GM03348 (cell line): ENCODE measurements around the gene LRP1.
"Not testable (repeated sequence)": the region's sequence is repeated elsewhere in the genome, so short reads cannot be mapped to it uniquely, and the experiment has no call there.

Experiments
- DNase-seq: peaks from one replicate; pipeline ENCODE4 v3.0.0; 2012; ENCODE audit warnings: low spot score

LRP1 gene

GRCh38 chr12:57112492-57113294 lies 15.6 kb upstream of the LRP1 start:
- no peak for DNase-seq

GRCh38 chr12:57116580-57117281 lies 11.6 kb upstream of the LRP1 start:
- DNase-seq, result no peak

- DNase-seq, result no peak
Observed at GRCh38 chr12:57118711-57119271, 9.5 kb upstream of the LRP1 start.

- no peak for DNase-seq
Observed at GRCh38 chr12:57119294-57120085, 8.8 kb upstream of the LRP1 start.

GRCh38 chr12:57120718-57121117 lies 7.6 kb upstream of the LRP1 start:
- not testable (repeated sequence) for DNase-seq

GRCh38 chr12:57123813-57124212 lies 4.5 kb upstream of the LRP1 start:
- no peak for DNase-seq

- peak; percentile 77 for DNase-seq
Observed at GRCh38 chr12:57124261-57124877, 3.9 kb upstream of the LRP1 start.

GRCh38 chr12:57126061-57126460 lies 2.2 kb upstream of the LRP1 start:
- no peak for DNase-seq

GRCh38 chr12:57126561-57126960 lies 1.7 kb upstream of the LRP1 start:
- no peak for DNase-seq

- peak; percentile 47 for DNase-seq
Observed at GRCh38 chr12:57127101-57127725, 1.1 kb upstream of the LRP1 start.

GRCh38 chr12:57128519-57129247 lies 400 bp downstream of the LRP1 start:
- DNase-seq, result no peak

- peak; percentile 54 for DNase-seq
Observed at GRCh38 chr12:57129321-57129842, 1.1 kb downstream of the LRP1 start.

- peak; percentile 66 for DNase-seq
Observed at GRCh38 chr12:57129889-57130288, 1.6 kb downstream of the LRP1 start.

GRCh38 chr12:57130941-57131340 lies 2.7 kb downstream of the LRP1 start:
- DNase-seq, result no peak

GRCh38 chr12:57131896-57132744 lies 3.8 kb downstream of the LRP1 start:
- no peak for DNase-seq

- peak; percentile 75 for DNase-seq
Observed at GRCh38 chr12:57133013-57133569, 4.8 kb downstream of the LRP1 start.

- no peak for DNase-seq
Observed at GRCh38 chr12:57133916-57134315, 5.6 kb downstream of the LRP1 start.

- no peak for DNase-seq
Observed at GRCh38 chr12:57134949-57135348, 6.7 kb downstream of the LRP1 start.
